ENCODE results near the gene GLI3. TPM values are rescaled to one million over a fixed set of nuclear protein-coding genes. Genes with fewer than 3 reads are reported as not detected.

Gene GLI3
- polyA plus RNA-seq, 2 of the 4 experiments (the other 2 are of a cell fraction) = 0.09 TPM; not detected in 1

- no peak for TF ChIP-seq HOXB5 (CRISPR knock-in tag; IDR thresholded peaks at IDR 0.05)
- H3K9me3 ChIP-seq = no peaks in the 10 kb centered on the region
- ChIA-PET CTCF (interaction anchor here (0.9 kb wide), 1 partner anchor 89 kb away, joined by 3 read pairs; no protein-coding TSS in a partner anchor), POLR2A (no interaction called here)
- ATAC-seq (no peak), FAIRE-seq (no peak), DNase-seq (ENCODE audit: low read depth in 1 of 2, low spot score in 1 of 2) (no peak)
- H3K4me2 ChIP-seq = no peak overlapping the region
- no peak overlapping the region for H3K27ac ChIP-seq
- H3K4me1 ChIP-seq = no peaks in the 10 kb centered on the region
- WGBS (ENCODE audit: missing lambda C conversion rate) = 20% methylated on average over 6 of the region's 6 CpGs
- H3K4me3 ChIP-seq = no peak overlapping the region
Observed at GRCh38 chr7:42029405-42029804, 207.6 kb downstream of the GLI3 start.

DNA sequence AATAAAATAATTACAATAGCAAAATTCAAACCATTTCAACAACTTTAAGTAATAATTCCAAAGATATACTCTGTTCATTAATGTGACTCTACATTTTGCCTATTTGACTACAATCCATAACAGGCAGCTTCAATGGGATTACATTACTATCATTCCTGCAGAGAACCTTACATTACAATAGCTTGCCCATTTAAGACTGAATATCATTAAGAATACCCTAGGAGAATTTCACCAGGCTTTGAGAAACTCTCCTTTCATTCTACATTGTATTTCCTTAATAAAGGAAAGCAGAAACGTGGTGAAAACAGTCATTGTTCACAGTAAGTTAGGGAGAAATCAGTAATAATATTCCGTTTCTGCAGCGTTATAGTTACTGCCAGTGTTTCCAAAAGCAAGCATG, 209.5 kb downstream of the GLI3 start:
- no peaks in the 10 kb centered on the region for H3K9me3 ChIP-seq
- ChIA-PET POLR2A (no interaction called here), CTCF (interaction anchor here (0.8 to 1.5 kb wide), 2 partner anchors 87 to 423 kb away, joined by 3 read pairs; no protein-coding TSS in a partner anchor)
- no peak for DNase-seq (ENCODE audit: low read depth in 1 of 2, low spot score in 1 of 2)
- 5% methylated on average over 3 of the region's 3 CpGs for WGBS (ENCODE audit: missing lambda C conversion rate)
- no peak overlapping the region for H3K4me2 ChIP-seq
- FAIRE-seq = no peak
- no peak overlapping the region for H3K4me3 ChIP-seq
- no peak for ATAC-seq
- no peak overlapping the region for H3K27ac ChIP-seq
- TF ChIP-seq HEYL (CRISPR knock-in tag; IDR thresholded peaks at IDR 0.05) (no peak), JUN (IDR thresholded peaks at IDR 0.05) (no peak), MYC (IDR thresholded peaks at IDR 0.05; ENCODE audit: borderline replicate concordance, low read length) (no peak), FOSB (CRISPR knock-in tag; IDR thresholded peaks at IDR 0.05) (no peak), EHMT2 (IDR thresholded peaks at IDR 0.05; ENCODE audit: low read depth) (no peak), PBX3 (IDR thresholded peaks at IDR 0.05) (no peak), SREBF2 (IDR thresholded peaks at IDR 0.05) (no peak)
- TF ChIP-seq, protein P1, sequence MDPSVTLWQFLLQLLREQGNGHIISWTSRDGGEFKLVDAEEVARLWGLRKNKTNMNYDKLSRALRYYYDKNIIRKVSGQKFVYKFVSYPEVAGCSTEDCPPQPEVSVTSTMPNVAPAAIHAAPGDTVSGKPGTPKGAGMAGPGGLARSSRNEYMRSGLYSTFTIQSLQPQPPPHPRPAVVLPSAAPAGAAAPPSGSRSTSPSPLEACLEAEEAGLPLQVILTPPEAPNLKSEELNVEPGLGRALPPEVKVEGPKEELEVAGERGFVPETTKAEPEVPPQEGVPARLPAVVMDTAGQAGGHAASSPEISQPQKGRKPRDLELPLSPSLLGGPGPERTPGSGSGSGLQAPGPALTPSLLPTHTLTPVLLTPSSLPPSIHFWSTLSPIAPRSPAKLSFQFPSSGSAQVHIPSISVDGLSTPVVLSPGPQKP (IDR thresholded peaks at IDR 0.05; ENCODE audit: low read depth, low read length) = no peak
- no peaks in the 10 kb centered on the region for H3K4me1 ChIP-seq

GRCh38 chr7:42026622-42027197, 210.3 kb downstream of the GLI3 start:
- FAIRE-seq (no peak), ATAC-seq (no peak), DNase-seq (ENCODE audit: low read depth in 1 of 2, low spot score in 1 of 2) (no peak)
- Histone ChIP-seq H3K9me3 (no peaks in the 10 kb centered on the region), H3K27ac (no peak overlapping the region), H3K4me2 (no peak overlapping the region), H3K4me1 (no peaks in the 10 kb centered on the region), H3K4me3 (no peak overlapping the region)
- ChIA-PET POLR2A (no interaction called here), CTCF (interaction anchor here (0.7 to 2.8 kb wide), 3 partner anchors 10 to 86 kb away, joined by 3 to 6 read pairs (median 3); no protein-coding TSS in a partner anchor)
- no peak for TF ChIP-seq SMC3 (IDR thresholded peaks at IDR 0.05)
- TF ChIP-seq EP300 (IDR thresholded peaks at IDR 0.05) = no peak
- TF ChIP-seq EHF (CRISPR knock-in tag; IDR thresholded peaks at IDR 0.05) = no peak
- no peak for TF ChIP-seq NFE2L2 (conservative IDR thresholded peaks at IDR 0.05; ENCODE audit: low read length)
- no peak for TF ChIP-seq NR3C1 (IDR thresholded peaks at IDR 0.05)
- TF ChIP-seq RAD21 (conservative IDR thresholded peaks at IDR 0.05 in 1 of 2, IDR thresholded peaks at IDR 0.05 in 1 of 2) = no peak
- TF ChIP-seq TP53 (CRISPR knock-in tag; IDR thresholded peaks at IDR 0.05) = no peak
- no peak for TF ChIP-seq MAX (IDR thresholded peaks at IDR 0.05)
- TF ChIP-seq TFCP2L1 (CRISPR knock-in tag; IDR thresholded peaks at IDR 0.05) = no peak
- no peak for TF ChIP-seq ZC3H11A (IDR thresholded peaks at IDR 0.05)
- WGBS (ENCODE audit: missing lambda C conversion rate) = 49% methylated on average over 6 of the region's 6 CpGs
